H1 (cell line): Measurements from ENCODE around the gene CNTN5. TPM values are rescaled to one million over a fixed set of nuclear protein-coding genes. Genes with fewer than 3 reads are reported as not detected.

Experiments
- CTCF ChIA-PET: fragments of 300-600 bp; sonication (Branson Sonifier 250); formaldehyde crosslinking; loops from one replicate; lab custom pipeline; 2021; ENCODE audit not compliant: partially characterized antibody; lab: Charles Lee
- POLR2A ChIA-PET: fragments of 300-600 bp; sonication (Branson Sonifier 250); formaldehyde crosslinking; loops from one replicate; lab custom pipeline; 2021; ENCODE audit warnings: inconsistent platforms; ENCODE audit not compliant: partially characterized antibody; lab: Charles Lee
- DNase-seq, 2 experiments: peaks; one replicate each; pipeline versions ENCODE4 v3.0.0 to v3.0.0-alpha.2; 2010 to 2022; ENCODE audit warnings: low spot score in 2 of 2, low read depth in 1 of 2, mixed read lengths in 1 of 2
- FAIRE-seq: peaks from 2 replicates; lab custom pipeline; 2011; peaks lifted over from hg19 to GRCh38; lab: Jason Lieb, UNC
- H2AFZ ChIP-seq: 2 replicates; pipeline ENCODE4 v1.8.1; 2012; ENCODE audit warnings: low read length, inconsistent platforms
- H2AK5ac ChIP-seq: 2 replicates; pipeline ENCODE4 v1.6.1; 2013; ENCODE audit warnings: low read depth, low read length
- H2BK120ac ChIP-seq: replicated peaks from 2 replicates; pipeline ENCODE3; 2013; ENCODE audit warnings: low read depth, low read length, inconsistent platforms
- H2BK12ac ChIP-seq: 2 replicates; pipeline ENCODE4 v1.6.1; 2013; ENCODE audit warnings: low read depth, low read length
- H2BK15ac ChIP-seq: 2 replicates; pipeline ENCODE4 v1.6.1; 2013; ENCODE audit warnings: low read length
- H2BK20ac ChIP-seq: 2 replicates; pipeline ENCODE4 v1.6.1; 2013; ENCODE audit warnings: low read length
- H2BK5ac ChIP-seq: 2 replicates; pipeline ENCODE4 v1.6.1; 2013; ENCODE audit warnings: low read depth, low read length
- H3K14ac ChIP-seq: 2 replicates; pipeline ENCODE4 v1.6.1; 2013; ENCODE audit warnings: inconsistent platforms; ENCODE audit not compliant: insufficient read length
- H3K18ac ChIP-seq: 2 replicates; pipeline ENCODE4 v1.6.1; 2013; ENCODE audit warnings: low read length; ENCODE audit errors: extremely low read depth
- H3K23ac ChIP-seq: 2 replicates; pipeline ENCODE4 v1.6.1; 2013; ENCODE audit warnings: inconsistent platforms; ENCODE audit not compliant: insufficient read length
- H3K23me2 ChIP-seq: 2 replicates; pipeline ENCODE4 v1.6.1; 2013; ENCODE audit warnings: low read depth, low read length
- H3K27ac ChIP-seq: 2 replicates; pipeline ENCODE4 v1.6.1; 2011; ENCODE audit warnings: low read depth, low read length, inconsistent platforms
- H3K27me3 ChIP-seq, 4 experiments: replicated peaks in 1 of 4; 1 replicate in 1 of 4; 2 replicates in 3 of 4; pipeline versions ENCODE4 v1.6.1 to v1.8.1; 2011 to 2013; ENCODE audit warnings: low read length in 3 of 4, mild to moderate bottlenecking in 3 of 4, inconsistent platforms in 2 of 4, mixed read lengths in 2 of 4, moderate library complexity in 1 of 4; ENCODE audit not compliant: control insufficient read depth in 3 of 4, insufficient read depth in 3 of 4; ENCODE audit errors: extremely low read depth in 1 of 4
- H3K36me3 ChIP-seq, 4 experiments: 2 replicates each; pipeline versions ENCODE4 v1.6.1 to v1.8.1; 2011 to 2013; ENCODE audit warnings: mild to moderate bottlenecking in 4 of 4, low read length in 3 of 4, moderate library complexity in 2 of 4, control low read depth in 1 of 4, inconsistent platforms in 1 of 4; ENCODE audit not compliant: insufficient read depth in 4 of 4, control insufficient read depth in 2 of 4
- H3K4ac ChIP-seq: replicated peaks from 2 replicates; pipeline ENCODE3; 2013; ENCODE audit warnings: low read length, low read depth, mixed read lengths, inconsistent platforms; ENCODE audit not compliant: insufficient read length
- H3K4me1 ChIP-seq, 4 experiments: replicated peaks in 1 of 4; 1 replicate in 1 of 4; 2 replicates in 3 of 4; pipeline versions ENCODE4 v1.6.1 to v1.8.1; 2011 to 2013; ENCODE audit warnings: low read length in 3 of 4, inconsistent platforms in 2 of 4, mixed read lengths in 1 of 4; ENCODE audit not compliant: insufficient read depth in 4 of 4, control insufficient read depth in 3 of 4
- H3K4me2 ChIP-seq, 2 experiments: 2 replicates each; pipeline versions ENCODE4 v1.6.1 to v1.8.1; 2011 to 2013; ENCODE audit warnings: low read depth in 2 of 2, low read length in 2 of 2, control low read depth in 1 of 2, inconsistent platforms in 1 of 2, mild to moderate bottlenecking in 1 of 2; ENCODE audit not compliant: insufficient read depth in 1 of 2
- H3K4me3 ChIP-seq, 4 experiments: fragments of 200-600, 300-600 bp in 1 of 4; sonication (generic), shearing (Covaris generic), sonication (Bioruptor Twin) in 1 of 4; 2 replicates each; pipeline versions ENCODE4 v1.5.1 to v1.8.1; 2011 to 2016; ENCODE audit warnings: low read length in 4 of 4, low read depth in 3 of 4, control low read depth in 2 of 4, inconsistent platforms in 2 of 4, mild to moderate bottlenecking in 2 of 4, mixed read lengths in 1 of 4, moderate library complexity in 1 of 4; ENCODE audit not compliant: insufficient read depth in 2 of 4; ENCODE audit errors: extremely low read depth in 1 of 4
- H3K56ac ChIP-seq: replicated peaks from 2 replicates; pipeline ENCODE3; 2013; ENCODE audit warnings: low read depth, mild to moderate bottlenecking, mixed read lengths, low read length, inconsistent platforms; ENCODE audit not compliant: insufficient read length
- H3K79me1 ChIP-seq: 2 replicates; pipeline ENCODE4 v1.6.1; 2013; ENCODE audit warnings: low read depth, low read length, control low read depth
- H3K79me2 ChIP-seq, 2 experiments: 2 replicates each; pipeline versions ENCODE4 v1.6.1 to v1.8.1; 2012 to 2013; ENCODE audit warnings: low read length in 2 of 2, mild to moderate bottlenecking in 2 of 2, inconsistent platforms in 1 of 2; ENCODE audit not compliant: insufficient read depth in 2 of 2, control insufficient read depth in 1 of 2
- H3K9ac ChIP-seq, 4 experiments: replicated peaks in 1 of 4; 1 replicate in 1 of 4; 2 replicates in 3 of 4; pipeline versions ENCODE4 v1.6.1 to v1.8.1; 2011 to 2013; ENCODE audit warnings: low read depth in 3 of 4, low read length in 3 of 4, control low read depth in 2 of 4, mild to moderate bottlenecking in 2 of 4, moderate library complexity in 2 of 4, inconsistent platforms in 1 of 4; ENCODE audit errors: extremely low read depth in 1 of 4
- H3K9me3 ChIP-seq, 2 experiments: 2 replicates each; pipeline versions ENCODE4 v1.6.1 to v1.8.1; 2012 to 2013; ENCODE audit warnings: mild to moderate bottlenecking in 2 of 2, moderate library complexity in 2 of 2, control low read depth in 1 of 2, inconsistent platforms in 1 of 2, low read depth in 1 of 2, low read length in 1 of 2, mixed read lengths in 1 of 2; ENCODE audit not compliant: insufficient read depth in 2 of 2
- H4K20me1 ChIP-seq, 2 experiments: replicated peaks in 1 of 2; 2 replicates each; pipeline versions ENCODE3 to v1.8.1; 2011 to 2013; ENCODE audit warnings: inconsistent platforms in 2 of 2, low read length in 2 of 2, mild to moderate bottlenecking in 1 of 2; ENCODE audit not compliant: insufficient read depth in 2 of 2, control insufficient read depth in 1 of 2
- H4K5ac ChIP-seq: 2 replicates; pipeline ENCODE4 v1.6.1; 2013; ENCODE audit warnings: low read length, low read depth, mixed read lengths, inconsistent platforms; ENCODE audit not compliant: insufficient read length
- H4K8ac ChIP-seq: 2 replicates; pipeline ENCODE4 v1.8.0; 2013; ENCODE audit warnings: mild to moderate bottlenecking, moderate library complexity, low read length, inconsistent platforms; ENCODE audit not compliant: insufficient read depth; ENCODE audit errors: extremely low read depth
- H4K91ac ChIP-seq: replicated peaks from 2 replicates; pipeline ENCODE3; 2013; ENCODE audit warnings: low read length, mixed read lengths, inconsistent platforms; ENCODE audit not compliant: insufficient read length
- ASH2L ChIP-seq: fragments of 200-600, 300-600 bp; sonication (generic); IDR thresholded peaks from one replicate; pipeline ENCODE4 v1.7.1; 2017; ENCODE audit warnings: low read length
- CTBP2 ChIP-seq: IDR thresholded peaks from 2 replicates; pipeline ENCODE4 v1.7.0; 2011; ENCODE audit warnings: borderline replicate concordance, mild to moderate bottlenecking, moderate library complexity, mixed read lengths, low read length; ENCODE audit not compliant: insufficient read depth, insufficient read length
- E2F6 ChIP-seq: IDR thresholded peaks from 2 replicates; pipeline ENCODE4 v1.6.1; 2012; ENCODE audit warnings: inconsistent platforms
- EGR1 ChIP-seq: IDR thresholded peaks from 2 replicates; pipeline ENCODE4 v1.6.1; 2011; ENCODE audit warnings: low read depth, low read length, borderline replicate concordance
- EZH2 ChIP-seq: fragments of 200-600 bp; sonication (generic); IDR thresholded peaks from 2 replicates; pipeline ENCODE4 v1.7.1; 2012; ENCODE audit warnings: low read depth, mild to moderate bottlenecking, moderate library complexity, low read length, inconsistent platforms; ENCODE audit not compliant: severe bottlenecking
- GABPA ChIP-seq: IDR thresholded peaks from 2 replicates; pipeline ENCODE4 v1.6.1; 2011; ENCODE audit warnings: mild to moderate bottlenecking, low read length, moderate library complexity, borderline replicate concordance; ENCODE audit not compliant: insufficient read depth
- GTF2F1 ChIP-seq: IDR thresholded peaks from 2 replicates; pipeline ENCODE4 v1.6.1; 2012; ENCODE audit warnings: low read depth, low read length, improper control_type of control experiment, borderline replicate concordance
- JUND ChIP-seq: IDR thresholded peaks from 2 replicates; pipeline ENCODE4 v1.6.1; 2011; ENCODE audit warnings: mild to moderate bottlenecking, improper control_type of control experiment, low read length
- POLR2A ChIP-seq, 2 experiments: IDR thresholded peaks; 1 replicate in 1 of 2; 2 replicates in 1 of 2; pipeline ENCODE4 v1.6.1; 2011; ENCODE audit warnings: low read depth in 2 of 2, low read length in 2 of 2, mild to moderate bottlenecking in 2 of 2; ENCODE audit errors: control extremely low read depth in 1 of 2
- POLR2AphosphoS5 ChIP-seq: IDR thresholded peaks from 2 replicates; pipeline ENCODE4 v1.6.1; 2011; ENCODE audit warnings: low read depth, low read length
- RBBP5 ChIP-seq: IDR thresholded peaks from 2 replicates; pipeline ENCODE4 v1.7.1; 2012; ENCODE audit warnings: low read depth, mild to moderate bottlenecking, inconsistent platforms, low read length, moderate library complexity, borderline replicate concordance
- SAP30 ChIP-seq: fragments of 300-600 bp; sonication (generic); IDR thresholded peaks from 2 replicates; pipeline ENCODE4 v1.7.1; 2012; ENCODE audit warnings: low read length, moderate library complexity, mild to moderate bottlenecking, inconsistent platforms; ENCODE audit not compliant: insufficient read depth, insufficient replicate concordance
- SIX5 ChIP-seq: IDR thresholded peaks from 2 replicates; pipeline ENCODE4 v1.6.1; 2011; ENCODE audit warnings: mild to moderate bottlenecking, low read depth, low read length
- TAF7 ChIP-seq: optimal IDR thresholded peaks from 2 replicates; pipeline ENCODE3; 2011; ENCODE audit warnings: low read depth, mild to moderate bottlenecking, inconsistent platforms, low read length, moderate library complexity, borderline replicate concordance
- polyA plus RNA-seq, 7 experiments: library from polyadenylated mRNA; depleted of rRNA in 3 of 7; stranded (reverse) in 5 of 7; unstranded in 2 of 7; fragments of >200 nt in 5 of 7; fragments of 200-250 nt in 2 of 7; gene quantifications; 1 replicate in 5 of 7; 2 replicates in 1 of 7; 4 replicates in 1 of 7; pipeline versions ENCODE4 v1.2.1 to v1.2.3, GENCODE V29; 2011 to 2013; ENCODE audit warnings: missing spikeins in 2 of 7, mixed read lengths in 2 of 7
- total RNA-seq: library from RNA; stranded (reverse); fragmentation: NEBNext Ultra II Directional; extraction: Animal tissue kit (Norgen Biotek cat#: 25700); gene quantifications from 2 replicates; pipeline ENCODE4 v1.2.1, GENCODE V29; 2021
- TF ChIP-seq, protein P1 (sequence below): IDR thresholded peaks from 2 replicates; pipeline ENCODE4 v1.6.1; 2012; ENCODE audit warnings: inconsistent platforms

The CNTN5 gene
- total and polyA plus RNA-seq, 2 of the 8 experiments (the other 6 are each of a cell fraction or from before 2014, with no cell fraction given): not detected

GRCh38 chr11:99718291-99718690, 697.5 kb downstream of the CNTN5 start:
- Histone ChIP-seq H2AFZ (no peak overlapping the region), H3K14ac (no peak overlapping the region), H3K4ac (no peak overlapping the region), H3K36me3 (no peaks in the 10 kb centered on the region), H3K23me2 (no peaks in the 10 kb centered on the region), H3K4me2 (no peak overlapping the region), H2BK5ac (no peak overlapping the region), H3K18ac (no peak overlapping the region), H3K79me1 (no peaks in the 10 kb centered on the region), H4K8ac (no peak overlapping the region), H2BK20ac (no peak overlapping the region), H3K79me2 (no peaks in the 10 kb centered on the region), H3K27ac (no peak overlapping the region), H4K20me1 (no peaks in the 10 kb centered on the region), H2BK120ac (no peak overlapping the region), H3K9me3 (no peaks in the 10 kb centered on the region), H4K5ac (no peak overlapping the region), H2BK12ac (no peak overlapping the region), H3K27me3 (no peaks in the 10 kb centered on the region), H2AK5ac (no peak overlapping the region), H3K4me1 (no peaks in the 10 kb centered on the region), H4K91ac (no peak overlapping the region), H3K56ac (no peak overlapping the region), H3K4me3 (no peak overlapping the region), H2BK15ac (no peak overlapping the region), H3K23ac (no peak overlapping the region), H3K9ac (no peak overlapping the region)
- FAIRE-seq (no peak), DNase-seq (no peak)
- ChIA-PET POLR2A (no interaction called here), CTCF (interaction anchor here (1.8 kb wide), 1 partner anchor 15 kb away, joined by 3 read pairs; no protein-coding TSS in a partner anchor)
- no peak for TF ChIP-seq ASH2L
- TF ChIP-seq SIX5: no peak
- TF ChIP-seq GABPA: no peak
- TF ChIP-seq CTBP2: no peak
- no peak for TF ChIP-seq TAF7
- no peak for TF ChIP-seq POLR2A (IDR thresholded peaks at IDR 0.05; ENCODE audit: control extremely low read depth in 1 of 2, low read depth in 2 of 2, low read length in 2 of 2)
- no peak for TF ChIP-seq E2F6
- TF ChIP-seq EGR1: no peak
- no peak for TF ChIP-seq RBBP5
- no peak for TF ChIP-seq GTF2F1
- no peak for TF ChIP-seq POLR2AphosphoS5
- no peak for TF ChIP-seq SAP30
- TF ChIP-seq EZH2: no peak
- TF ChIP-seq, protein P1, sequence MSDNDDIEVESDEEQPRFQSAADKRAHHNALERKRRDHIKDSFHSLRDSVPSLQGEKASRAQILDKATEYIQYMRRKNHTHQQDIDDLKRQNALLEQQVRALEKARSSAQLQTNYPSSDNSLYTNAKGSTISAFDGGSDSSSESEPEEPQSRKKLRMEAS: no peak
- TF ChIP-seq JUND: no peak
